ENCODE data around the gene ZC3H8. TPM values are rescaled to one million over a fixed set of nuclear protein-coding genes. Genes with fewer than 3 reads are reported as not detected.

Gene ZC3H8
- total RNA-seq, 1 donor = 7.6 TPM

DNA sequence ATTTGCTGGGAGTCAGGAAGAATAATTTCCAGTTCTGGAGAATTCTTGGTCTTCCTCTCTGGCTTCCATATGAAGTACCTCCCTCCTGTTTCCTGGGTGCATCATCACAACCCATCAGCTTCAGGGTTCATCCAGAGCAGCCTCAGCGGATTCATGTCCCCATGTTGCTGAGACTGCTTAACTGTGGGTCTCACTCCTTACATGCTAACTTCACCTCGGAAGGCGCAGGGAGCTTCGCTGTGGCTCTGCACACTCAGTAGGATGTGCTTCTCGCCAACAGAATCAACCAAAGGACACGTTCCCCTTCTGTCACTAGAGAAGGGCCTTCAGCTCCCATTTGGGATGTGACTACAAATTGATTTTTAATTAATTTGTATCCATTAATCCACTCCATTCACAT is 92.5 kb downstream of the ZC3H8 start:
- Histone ChIP-seq H3K4me3 (ENCODE audit: insufficient read depth, low read length) (no peak overlapping the region), H4K20me1 (ENCODE audit: insufficient read depth, low read length) (no peaks in the 10 kb centered on the region), H3K27me3 (ENCODE audit: insufficient read depth, low read length) (no peaks in the 10 kb centered on the region), H2AFZ (ENCODE audit: low read length) (no peak overlapping the region), H3K27ac (ENCODE audit: low read depth, low read length) (no peak overlapping the region), H3K4me2 (ENCODE audit: insufficient read depth, low read length) (no peak overlapping the region), H3K9me3 (ENCODE audit: low read depth, low read length) (no peaks in the 10 kb centered on the region), H3K4me1 (ENCODE audit: insufficient read depth, low read length) (peaks cover 4% of the 10 kb centered on the region), H3K36me3 (ENCODE audit: insufficient read depth, low read length) (no peaks in the 10 kb centered on the region), H3K79me2 (ENCODE audit: insufficient read depth, low read length) (no peaks in the 10 kb centered on the region)
- DNase-seq (ENCODE audit: insufficient read length, low spot score, missing footprints) = no peak
- TF ChIP-seq, protein P1, sequence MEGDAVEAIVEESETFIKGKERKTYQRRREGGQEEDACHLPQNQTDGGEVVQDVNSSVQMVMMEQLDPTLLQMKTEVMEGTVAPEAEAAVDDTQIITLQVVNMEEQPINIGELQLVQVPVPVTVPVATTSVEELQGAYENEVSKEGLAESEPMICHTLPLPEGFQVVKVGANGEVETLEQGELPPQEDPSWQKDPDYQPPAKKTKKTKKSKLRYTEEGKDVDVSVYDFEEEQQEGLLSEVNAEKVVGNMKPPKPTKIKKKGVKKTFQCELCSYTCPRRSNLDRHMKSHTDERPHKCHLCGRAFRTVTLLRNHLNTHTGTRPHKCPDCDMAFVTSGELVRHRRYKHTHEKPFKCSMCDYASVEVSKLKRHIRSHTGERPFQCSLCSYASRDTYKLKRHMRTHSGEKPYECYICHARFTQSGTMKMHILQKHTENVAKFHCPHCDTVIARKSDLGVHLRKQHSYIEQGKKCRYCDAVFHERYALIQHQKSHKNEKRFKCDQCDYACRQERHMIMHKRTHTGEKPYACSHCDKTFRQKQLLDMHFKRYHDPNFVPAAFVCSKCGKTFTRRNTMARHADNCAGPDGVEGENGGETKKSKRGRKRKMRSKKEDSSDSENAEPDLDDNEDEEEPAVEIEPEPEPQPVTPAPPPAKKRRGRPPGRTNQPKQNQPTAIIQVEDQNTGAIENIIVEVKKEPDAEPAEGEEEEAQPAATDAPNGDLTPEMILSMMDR (IDR thresholded peaks at IDR 0.05; ENCODE audit: extremely low read depth, low read depth, low read length) = no peak

Other genes starting within 250 kb of the ZC3H8 start
- gene TMEM87B, start 199.8 kb downstream of the ZC3H8 start, total RNA-seq = 33.7 and 38.9 TPM in 2 replicates
- 5.3 and 5.8 TPM in 2 replicates for gene FBLN7, start 116.7 kb downstream of the ZC3H8 start, total RNA-seq
- 4.3 and 7.1 TPM in 2 replicates for gene ZC3H6, start 20.6 kb upstream of the ZC3H8 start, total RNA-seq
- gene RGPD8, start 178.6 kb upstream of the ZC3H8 start, total RNA-seq = 21.5 and 25.0 TPM in 2 replicates
- 59.0 and 65.7 TPM in 2 replicates for gene TTL, start 227.1 kb upstream of the ZC3H8 start, total RNA-seq